Fibroblast of lung (primary cell): Measurements from ENCODE around the gene ZC3H15. TPM values are rescaled to one million over a fixed set of nuclear protein-coding genes. Genes with fewer than 3 reads are reported as not detected.

Experiments
- DNase-seq, 2 donors: peaks; one replicate each; pipeline versions ENCODE4 v3.0.0 to v3.0.0-alpha.2; 2010; ENCODE audit warnings: low read depth in 2 of 2
- H2AFZ ChIP-seq: 2 replicates; pipeline ENCODE4 v1.5.1; 2012; ENCODE audit warnings: low read length, control low read depth, inconsistent platforms
- H3K27ac ChIP-seq: 2 replicates; pipeline ENCODE4 v1.5.1; 2011; ENCODE audit warnings: low read length, control low read depth; ENCODE audit not compliant: insufficient read depth
- H3K27me3 ChIP-seq: 2 replicates; pipeline ENCODE4 v1.5.1; 2011; ENCODE audit warnings: mild to moderate bottlenecking, low read length; ENCODE audit not compliant: control insufficient read depth, insufficient read depth
- H3K36me3 ChIP-seq: 2 replicates; pipeline ENCODE4 v1.5.1; 2011; ENCODE audit warnings: low read length; ENCODE audit not compliant: control insufficient read depth, insufficient read depth
- H3K4me1 ChIP-seq: 2 replicates; pipeline ENCODE4 v1.5.1; 2011; ENCODE audit warnings: low read length; ENCODE audit not compliant: control insufficient read depth, insufficient read depth; ENCODE audit errors: extremely low read depth
- H3K4me2 ChIP-seq: 2 replicates; pipeline ENCODE4 v1.5.1; 2011; ENCODE audit warnings: low read length, control low read depth; ENCODE audit not compliant: insufficient read depth; ENCODE audit errors: extremely low read depth
- H3K4me3 ChIP-seq, 4 experiments: fragments of 200-600 bp in 1 of 4; sonication (generic) in 1 of 4; replicated peaks in 1 of 4; 2 replicates each; pipeline ENCODE4 v1.5.1; 2011 to 2016; ENCODE audit warnings: low read length in 4 of 4, low read depth in 3 of 4, mild to moderate bottlenecking in 3 of 4, control low read depth in 2 of 4, inconsistent platforms in 1 of 4, mixed read lengths in 1 of 4; ENCODE audit not compliant: insufficient read depth in 1 of 4; ENCODE audit errors: control extremely low read depth in 1 of 4
- H3K79me2 ChIP-seq: 2 replicates; pipeline ENCODE4 v1.5.1; 2012; ENCODE audit warnings: mild to moderate bottlenecking, low read length, inconsistent platforms; ENCODE audit not compliant: control insufficient read depth, insufficient read depth
- H3K9ac ChIP-seq: 2 replicates; pipeline ENCODE4 v1.5.1; 2011; ENCODE audit warnings: mild to moderate bottlenecking, low read length, control low read depth; ENCODE audit not compliant: insufficient read depth
- H3K9me3 ChIP-seq: 2 replicates; pipeline ENCODE4 v1.5.1; 2012; ENCODE audit warnings: low read depth, low read length; ENCODE audit not compliant: control insufficient read depth, insufficient read depth
- H4K20me1 ChIP-seq: 2 replicates; pipeline ENCODE4 v1.5.1; 2011; ENCODE audit warnings: low read length; ENCODE audit not compliant: control insufficient read depth, insufficient read depth; ENCODE audit errors: extremely low read depth
- EZH2 ChIP-seq: IDR thresholded peaks from 2 replicates; pipeline ENCODE4 v1.5.1; 2012; ENCODE audit warnings: low read length, control low read depth, mild to moderate bottlenecking; ENCODE audit errors: missing control alignments
- polyA plus RNA-seq, 2 donors: library from polyadenylated mRNA; depleted of rRNA in 1 of 2; stranded (reverse) in 1 of 2; unstranded in 1 of 2; fragments of >200 nt; gene quantifications; 2 replicates each; pipeline ENCODE4 v1.2.1, GENCODE V29; 2011 to 2012; ENCODE audit warnings: missing spikeins in 1 of 2
- total RNA-seq: library from RNA; depleted of rRNA; stranded (reverse); fragments of >200 nt; gene quantifications from 2 replicates; pipeline ENCODE4 v1.2.1, GENCODE V29; 2014
- TF ChIP-seq, protein P1 (sequence below), 2 donors: IDR thresholded peaks in 1 of 2; conservative IDR thresholded peaks in 1 of 2; 1 replicate in 1 of 2; 2 replicates in 1 of 2; pipeline ENCODE4 v1.5.1; 2011 to 2012; ENCODE audit warnings: low read length in 2 of 2, control low read depth in 1 of 2, inconsistent platforms in 1 of 2, low read depth in 1 of 2, mild to moderate bottlenecking in 1 of 2

The ZC3H15 gene
- total and polyA plus RNA-seq, 2 donors (not counting 1 experiment from before 2014, with no cell fraction given) = 79.9 to 83.8 TPM

DNA sequence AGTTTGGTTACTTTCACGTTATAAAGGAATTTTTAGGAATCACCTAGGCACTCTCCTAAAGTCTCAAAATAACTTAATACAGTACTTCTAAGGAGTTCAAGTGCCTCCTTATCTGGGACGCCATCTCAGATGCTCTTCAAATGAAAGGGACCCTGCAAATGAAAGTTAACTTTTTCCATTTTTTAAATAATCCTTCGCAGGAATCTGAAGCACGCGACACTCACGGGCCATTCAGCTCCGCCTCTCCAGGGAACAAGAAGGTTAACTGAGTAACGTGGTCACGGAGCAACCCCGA lies 537 bp upstream of the ZC3H15 start:
- Histone ChIP-seq H3K4me2 (peak overlapping the region; percentile 88), H3K4me3 (peak overlapping the region; percentile 87 to 96 (median 95)), H2AFZ (peak overlapping the region; percentile 89), H3K27ac (peak overlapping the region; percentile 94), H3K79me2 (peaks cover 50% of the 10 kb centered on the region), H3K36me3 (no peaks in the 10 kb centered on the region), H4K20me1 (no peaks in the 10 kb centered on the region), H3K27me3 (no peaks in the 10 kb centered on the region), H3K9me3 (no peaks in the 10 kb centered on the region), H3K9ac (peak overlapping the region; percentile 79), H3K4me1 (no peaks in the 10 kb centered on the region)
- DNase-seq = no peak
- no peak for TF ChIP-seq EZH2
- TF ChIP-seq, protein P1, sequence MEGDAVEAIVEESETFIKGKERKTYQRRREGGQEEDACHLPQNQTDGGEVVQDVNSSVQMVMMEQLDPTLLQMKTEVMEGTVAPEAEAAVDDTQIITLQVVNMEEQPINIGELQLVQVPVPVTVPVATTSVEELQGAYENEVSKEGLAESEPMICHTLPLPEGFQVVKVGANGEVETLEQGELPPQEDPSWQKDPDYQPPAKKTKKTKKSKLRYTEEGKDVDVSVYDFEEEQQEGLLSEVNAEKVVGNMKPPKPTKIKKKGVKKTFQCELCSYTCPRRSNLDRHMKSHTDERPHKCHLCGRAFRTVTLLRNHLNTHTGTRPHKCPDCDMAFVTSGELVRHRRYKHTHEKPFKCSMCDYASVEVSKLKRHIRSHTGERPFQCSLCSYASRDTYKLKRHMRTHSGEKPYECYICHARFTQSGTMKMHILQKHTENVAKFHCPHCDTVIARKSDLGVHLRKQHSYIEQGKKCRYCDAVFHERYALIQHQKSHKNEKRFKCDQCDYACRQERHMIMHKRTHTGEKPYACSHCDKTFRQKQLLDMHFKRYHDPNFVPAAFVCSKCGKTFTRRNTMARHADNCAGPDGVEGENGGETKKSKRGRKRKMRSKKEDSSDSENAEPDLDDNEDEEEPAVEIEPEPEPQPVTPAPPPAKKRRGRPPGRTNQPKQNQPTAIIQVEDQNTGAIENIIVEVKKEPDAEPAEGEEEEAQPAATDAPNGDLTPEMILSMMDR (conservative IDR thresholded peaks at IDR 0.05 in 1 of 2, IDR thresholded peaks at IDR 0.05 in 1 of 2; ENCODE audit: low read depth in 1 of 2, low read length in 2 of 2) = no peak

DNA sequence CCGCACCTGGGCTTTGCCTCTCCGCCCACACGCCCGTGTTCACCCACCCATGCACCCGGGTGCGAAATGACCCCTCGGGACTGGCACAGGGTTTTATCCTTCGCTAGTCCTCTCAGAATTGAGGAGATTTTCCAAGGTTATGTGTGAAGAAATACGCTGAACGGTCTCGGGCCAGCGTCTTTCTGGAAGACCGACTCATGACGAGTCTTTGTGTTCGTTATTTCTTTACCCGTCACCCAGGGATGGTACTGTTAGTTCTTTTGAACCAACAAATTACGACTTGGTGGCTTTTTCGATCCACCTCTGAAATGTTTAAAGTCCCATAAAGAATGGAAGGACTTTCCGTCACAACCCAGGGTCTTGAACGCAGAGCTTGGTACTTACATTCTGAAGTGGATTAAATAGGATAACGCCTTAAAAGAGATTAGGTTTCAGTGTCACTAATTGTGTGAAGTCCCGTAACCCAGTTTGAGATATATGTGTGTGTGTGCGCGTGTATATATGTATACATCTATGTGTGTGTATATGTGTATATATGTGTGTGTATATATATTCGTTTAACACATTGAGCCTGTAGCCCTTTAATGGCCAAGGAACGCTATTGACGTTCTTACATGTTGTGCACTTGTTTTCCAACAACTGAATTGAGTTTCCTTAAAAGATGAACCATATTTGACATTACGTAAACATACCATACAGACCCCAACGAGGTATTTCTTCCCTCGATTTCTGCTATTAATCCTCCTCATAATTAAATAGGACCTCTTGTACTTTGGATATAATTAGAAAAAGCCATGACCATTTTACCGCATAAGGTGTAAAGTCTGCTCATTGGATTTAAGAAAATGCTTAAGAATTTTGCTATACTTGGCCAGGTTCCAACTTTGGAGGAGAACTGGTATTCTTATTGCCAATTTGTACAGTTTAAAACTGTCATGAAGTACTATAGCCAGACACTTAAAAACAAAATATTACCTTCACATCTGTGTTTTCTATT lies 889 bp downstream of the ZC3H15 start:
- peak overlapping the region; percentile 94 for H3K27ac ChIP-seq
- TF ChIP-seq, protein P1 (conservative IDR thresholded peaks at IDR 0.05 in 1 of 2, IDR thresholded peaks at IDR 0.05 in 1 of 2; ENCODE audit: low read depth in 1 of 2, low read length in 2 of 2) = no peak
- no peak for TF ChIP-seq EZH2
- H3K27me3 ChIP-seq = no peaks in the 10 kb centered on the region
- peak; percentile 32 to 37 for DNase-seq
- peak overlapping the region; percentile 80 for H3K4me2 ChIP-seq
- no peaks in the 10 kb centered on the region for H3K9me3 ChIP-seq
- peaks cover 64% of the 10 kb centered on the region for H3K79me2 ChIP-seq
- peak overlapping the region; percentile 50 for H2AFZ ChIP-seq
- peak overlapping the region; percentile 79 for H3K9ac ChIP-seq
- no peaks in the 10 kb centered on the region for H3K36me3 ChIP-seq
- no peaks in the 10 kb centered on the region for H3K4me1 ChIP-seq
- H3K4me3 ChIP-seq = peak overlapping the region; percentile 87 to 96 (median 95)
- no peaks in the 10 kb centered on the region for H4K20me1 ChIP-seq

DNA sequence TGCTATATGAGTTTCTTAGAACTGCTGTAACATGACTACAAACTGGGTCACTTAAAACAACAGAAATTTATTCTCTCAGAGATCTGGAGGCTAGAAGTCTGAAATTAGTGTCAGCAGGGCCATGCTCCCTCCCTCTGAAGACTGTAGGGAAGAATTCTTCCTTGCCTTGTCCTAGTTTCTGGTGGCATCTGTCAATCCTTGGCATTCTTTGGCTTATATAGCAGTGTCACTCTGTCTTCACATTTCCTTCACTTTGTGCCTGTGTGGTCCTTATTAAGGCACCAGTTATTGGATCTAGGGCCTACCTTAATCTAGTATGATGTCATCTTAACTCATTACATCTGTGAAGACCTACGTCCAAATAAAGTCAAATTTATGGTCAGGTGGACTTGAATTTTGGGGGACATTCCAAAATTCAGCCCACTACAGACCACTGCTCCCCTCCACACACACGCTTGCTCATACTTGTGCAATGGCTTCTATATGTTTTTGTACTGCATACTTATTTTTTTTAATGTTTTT lies 7.6 kb downstream of the ZC3H15 start:
- peaks cover 2% of the 10 kb centered on the region for H4K20me1 ChIP-seq
- no peak overlapping the region for H3K4me3 ChIP-seq
- TF ChIP-seq, protein P1 (conservative IDR thresholded peaks at IDR 0.05 in 1 of 2, IDR thresholded peaks at IDR 0.05 in 1 of 2; ENCODE audit: low read depth in 1 of 2, low read length in 2 of 2) = no peak
- TF ChIP-seq EZH2 = no peak

More for the DNA sequence above, 7.6 kb downstream of the ZC3H15 start:
- Histone ChIP-seq H3K9ac (no peak overlapping the region), H3K4me2 (no peak overlapping the region), H2AFZ (no peak overlapping the region), H3K9me3 (no peaks in the 10 kb centered on the region), H3K27ac (no peak overlapping the region), H3K4me1 (no peaks in the 10 kb centered on the region), H3K79me2 (peaks cover 78% of the 10 kb centered on the region), H3K27me3 (no peaks in the 10 kb centered on the region), H3K36me3 (peaks cover 7% of the 10 kb centered on the region)
- no peak for DNase-seq
